ENCODE results near the gene TYW1B.
"Not testable (repeated sequence)": the region's sequence is repeated elsewhere in the genome, so short reads cannot be mapped to it uniquely, and the experiment has no call there.

TYW1B gene

DNA sequence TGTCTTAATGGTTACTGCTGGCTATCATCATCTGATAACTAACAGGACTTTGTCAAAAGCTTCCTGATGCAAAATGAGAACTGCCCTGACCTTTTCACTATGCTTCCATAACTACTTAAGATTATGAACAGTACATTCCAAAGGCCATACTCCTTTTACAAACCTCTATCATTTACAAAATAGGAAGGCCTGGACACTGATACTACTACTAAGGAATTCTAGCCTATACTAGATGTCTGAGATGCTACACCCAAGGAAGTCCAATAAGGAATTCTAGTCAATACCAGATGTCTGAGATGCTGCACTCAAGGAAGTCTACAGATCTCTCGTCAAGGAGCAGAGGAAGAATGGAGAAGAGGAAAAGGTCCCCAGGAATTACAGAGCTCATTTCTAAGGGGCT is 130.9 kb downstream of the TYW1B start:
- H3K27ac ChIP-seq (replicated peaks); DNase-seq (ENCODE audit: low read depth in 1 of 2, low spot score in 1 of 2); H3K27me3 ChIP-seq (ENCODE audit: insufficient read depth, poor library complexity, severe bottlenecking); H3K4me3 ChIP-seq (replicated peaks; ENCODE audit: insufficient read depth, low read length): not testable (repeated sequence)

DNA sequence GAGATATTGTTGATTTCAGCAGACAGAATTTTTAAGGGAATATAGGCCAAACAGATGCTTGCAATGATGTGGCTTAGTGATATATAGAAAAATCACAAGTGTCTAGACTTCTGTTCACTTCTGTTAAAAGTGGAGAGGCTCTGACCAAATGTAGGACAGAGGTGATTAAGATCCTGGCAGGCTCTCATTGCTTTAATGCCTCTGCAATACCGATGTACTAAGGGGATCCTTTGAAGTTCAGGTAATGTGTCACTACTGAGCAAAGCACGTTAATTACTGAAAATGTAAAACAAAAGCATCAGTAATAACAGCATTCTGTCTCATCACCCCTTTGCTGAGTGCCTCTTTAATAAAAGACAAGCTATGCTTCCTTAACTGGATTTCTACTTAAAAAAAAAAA is 131.4 kb downstream of the TYW1B start:
- not testable (repeated sequence) for H3K27ac ChIP-seq (replicated peaks); H3K27me3 ChIP-seq (ENCODE audit: insufficient read depth, poor library complexity, severe bottlenecking); DNase-seq (ENCODE audit: low read depth in 1 of 2, low spot score in 1 of 2); H3K4me3 ChIP-seq (replicated peaks; ENCODE audit: insufficient read depth, low read length)

DNA sequence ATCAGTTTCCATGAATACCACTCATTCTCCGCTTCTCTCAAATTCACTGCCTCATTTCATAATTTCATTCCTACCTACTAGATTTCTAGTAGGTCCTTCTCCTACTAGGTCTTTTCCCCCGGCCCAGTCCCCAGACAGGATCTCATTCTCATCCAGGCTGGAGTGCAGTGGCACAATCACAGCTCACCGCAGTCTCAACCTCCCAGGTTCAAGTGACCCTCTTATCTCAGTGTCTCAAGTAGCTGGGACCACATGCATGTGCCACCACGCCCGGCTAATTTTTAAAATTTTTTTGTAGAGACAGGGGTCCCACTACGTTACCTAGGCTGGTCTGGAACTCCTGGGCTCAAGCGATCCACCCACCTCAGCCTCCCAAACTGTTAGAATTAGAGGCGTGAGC is 132.5 kb downstream of the TYW1B start:
- not testable (repeated sequence) for H3K27me3 ChIP-seq (ENCODE audit: insufficient read depth, poor library complexity, severe bottlenecking); DNase-seq (ENCODE audit: low read depth in 1 of 2, low spot score in 1 of 2); H3K27ac ChIP-seq (replicated peaks); H3K4me3 ChIP-seq (replicated peaks; ENCODE audit: insufficient read depth, low read length)

DNA sequence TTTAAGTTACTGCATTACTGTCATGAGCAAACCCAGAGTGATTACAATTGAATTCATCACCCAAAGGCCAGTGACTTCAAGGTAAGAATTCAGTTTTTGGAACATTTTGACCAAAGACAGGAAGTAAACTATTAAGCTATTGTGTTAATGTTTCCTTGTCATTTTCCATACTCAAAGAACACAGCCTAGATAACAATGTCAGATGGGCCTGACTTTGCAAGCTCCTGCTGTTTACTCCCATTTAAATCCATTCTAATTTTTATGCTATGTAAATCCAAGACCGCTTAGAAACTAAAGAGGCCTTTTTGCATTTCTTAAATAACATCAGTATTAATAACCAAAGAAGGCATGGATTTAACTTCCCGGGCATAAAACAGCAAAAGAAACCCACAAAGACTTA is 136.6 kb downstream of the TYW1B start:
- not testable (repeated sequence) for H3K27ac ChIP-seq (replicated peaks); DNase-seq (ENCODE audit: low read depth in 1 of 2, low spot score in 1 of 2); H3K27me3 ChIP-seq (ENCODE audit: insufficient read depth, poor library complexity, severe bottlenecking); H3K4me3 ChIP-seq (replicated peaks; ENCODE audit: insufficient read depth, low read length)

DNA sequence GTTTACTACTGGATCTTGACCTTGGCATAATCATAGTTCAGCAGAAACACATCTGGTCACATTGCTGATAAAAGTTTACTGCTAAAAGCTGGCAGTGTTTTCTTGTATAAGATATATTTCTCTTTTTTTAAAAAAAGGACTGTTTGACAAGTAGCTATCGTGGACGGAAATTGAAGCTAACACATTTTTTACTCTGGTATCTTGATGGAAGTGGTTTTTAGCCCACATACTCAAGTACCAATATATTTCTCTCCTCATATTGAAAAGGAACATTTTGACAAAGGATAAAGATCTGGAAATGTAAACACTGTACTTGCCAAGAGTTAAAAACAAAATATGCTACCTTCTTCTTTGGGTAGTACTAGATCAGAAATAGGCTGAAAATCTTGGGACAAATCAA is 137.8 kb downstream of the TYW1B start:
- not testable (repeated sequence) for H3K27ac ChIP-seq (replicated peaks); H3K27me3 ChIP-seq (ENCODE audit: insufficient read depth, poor library complexity, severe bottlenecking)

DNA sequence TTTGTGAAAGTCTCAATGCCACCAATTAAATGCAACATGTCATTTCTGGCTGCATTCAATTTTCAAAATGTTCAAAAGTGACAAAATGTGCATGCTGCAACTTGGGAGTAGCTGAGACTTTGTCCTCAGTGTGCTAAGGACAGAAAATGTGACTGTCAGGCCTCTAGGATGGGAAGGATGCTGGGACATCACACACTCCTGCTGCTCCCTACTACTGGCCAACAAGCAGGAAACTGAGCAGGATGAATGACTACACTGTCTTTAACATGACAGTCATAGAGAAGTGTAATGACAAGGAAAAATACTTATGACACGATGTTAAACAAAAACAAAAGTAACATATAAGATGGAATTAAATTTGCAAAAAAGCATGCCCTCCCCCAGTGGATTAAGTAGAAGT is 138.7 kb downstream of the TYW1B start:
- H3K4me3 ChIP-seq (replicated peaks; ENCODE audit: insufficient read depth, low read length); DNase-seq (ENCODE audit: low read depth in 1 of 2, low spot score in 1 of 2); H3K27me3 ChIP-seq (ENCODE audit: insufficient read depth, poor library complexity, severe bottlenecking); H3K27ac ChIP-seq (replicated peaks): not testable (repeated sequence)

More for the DNA sequence above, 137.8 kb downstream of the TYW1B start:
- H3K4me3 ChIP-seq (replicated peaks; ENCODE audit: insufficient read depth, low read length); DNase-seq (ENCODE audit: low read depth in 1 of 2, low spot score in 1 of 2): not testable (repeated sequence)

DNA sequence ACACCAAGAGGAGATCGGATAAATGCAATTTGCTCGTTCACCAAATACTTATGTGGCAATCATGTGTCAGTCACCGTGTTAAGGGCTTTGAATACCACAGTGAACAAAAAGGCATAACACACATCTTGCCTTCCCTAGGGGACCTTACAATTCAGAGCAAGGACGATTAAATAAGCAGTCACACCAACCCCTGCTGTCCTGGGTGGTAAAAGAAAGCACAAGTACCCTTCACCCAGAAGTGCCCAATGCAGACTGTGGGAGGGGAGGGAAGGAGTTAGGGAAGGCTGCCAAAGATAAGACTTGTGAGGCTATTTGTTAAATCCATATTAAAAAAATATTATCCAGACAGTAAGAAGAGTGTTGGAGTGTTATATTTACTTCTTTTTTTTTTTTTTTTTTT is 146.8 kb downstream of the TYW1B start:
- not testable (repeated sequence) for H3K27me3 ChIP-seq (ENCODE audit: insufficient read depth, poor library complexity, severe bottlenecking); H3K4me3 ChIP-seq (replicated peaks; ENCODE audit: insufficient read depth, low read length); DNase-seq (ENCODE audit: low read depth in 1 of 2, low spot score in 1 of 2); H3K27ac ChIP-seq (replicated peaks)

DNA sequence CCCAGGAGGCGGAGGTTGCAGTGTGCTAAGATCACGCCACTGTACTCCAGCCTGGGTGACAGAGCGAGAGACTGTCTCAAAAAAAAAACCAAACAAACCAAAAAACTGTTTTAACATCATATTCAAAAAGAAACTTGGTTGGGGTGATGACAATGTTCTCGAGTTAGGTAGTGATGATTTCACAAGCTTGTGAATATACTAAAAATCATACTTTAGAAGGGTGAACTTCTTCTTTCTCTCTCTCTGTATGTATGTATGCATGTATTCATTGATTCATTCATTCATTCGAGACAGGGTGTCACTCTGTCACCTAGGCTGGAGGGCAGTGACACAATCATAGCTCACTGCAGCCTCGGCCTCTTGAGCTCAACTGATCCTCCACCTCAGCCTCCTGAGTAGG is 151.1 kb downstream of the TYW1B start:
- H3K27ac ChIP-seq (replicated peaks); DNase-seq (ENCODE audit: low read depth in 1 of 2, low spot score in 1 of 2); H3K4me3 ChIP-seq (replicated peaks; ENCODE audit: insufficient read depth, low read length); H3K27me3 ChIP-seq (ENCODE audit: insufficient read depth, poor library complexity, severe bottlenecking): not testable (repeated sequence)

DNA sequence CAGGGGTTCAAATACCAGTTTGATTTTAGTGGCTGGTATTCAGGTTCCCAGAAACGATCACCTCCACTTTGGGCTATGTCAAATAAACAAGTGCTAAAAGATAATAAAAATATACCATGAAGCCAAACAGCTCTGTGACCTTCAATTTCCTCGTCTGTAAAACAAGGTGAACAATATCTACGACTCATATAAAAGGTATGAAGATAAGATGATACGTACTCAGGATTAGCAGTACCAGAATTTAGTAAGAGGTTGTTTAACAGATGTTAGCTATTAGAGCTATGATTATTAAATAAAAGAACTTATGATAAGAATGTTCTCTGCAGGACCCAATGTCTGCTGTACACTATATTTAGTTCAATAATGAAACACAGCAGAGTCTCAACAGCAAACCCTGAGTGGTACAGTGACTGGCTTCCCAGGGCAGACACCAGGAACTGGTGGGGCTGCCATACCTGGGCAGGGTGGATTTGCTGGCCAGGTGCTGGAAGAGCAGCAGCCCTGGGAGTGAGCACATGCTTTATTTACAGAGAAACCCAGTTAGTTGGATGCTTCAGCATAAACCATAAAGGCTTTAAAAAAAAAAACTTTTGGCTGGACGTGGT is 151.8 kb downstream of the TYW1B start:
- H3K27me3 ChIP-seq (ENCODE audit: insufficient read depth, poor library complexity, severe bottlenecking); H3K27ac ChIP-seq (replicated peaks); H3K4me3 ChIP-seq (replicated peaks; ENCODE audit: insufficient read depth, low read length); DNase-seq (ENCODE audit: low read depth in 1 of 2, low spot score in 1 of 2): not testable (repeated sequence)

DNA sequence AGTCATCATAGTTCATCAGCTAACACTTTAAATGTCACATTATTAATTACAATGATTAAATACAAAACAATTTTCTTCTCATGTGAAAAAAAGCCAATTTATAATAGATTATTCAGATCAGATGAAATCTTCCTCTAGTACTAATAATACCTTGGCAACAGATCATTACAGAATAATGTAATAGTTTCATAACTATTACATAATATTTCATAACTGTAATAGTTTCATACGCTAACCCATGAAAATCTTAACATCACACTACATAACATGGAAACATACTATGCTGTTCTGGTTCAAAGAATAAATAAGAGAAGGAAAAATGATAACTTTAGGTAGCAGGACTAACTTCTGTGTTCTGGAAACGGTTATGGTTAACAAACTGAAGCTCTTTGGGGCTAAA is 152.3 kb downstream of the TYW1B start:
- DNase-seq (ENCODE audit: low read depth in 1 of 2, low spot score in 1 of 2); H3K27ac ChIP-seq (replicated peaks); H3K4me3 ChIP-seq (replicated peaks; ENCODE audit: insufficient read depth, low read length); H3K27me3 ChIP-seq (ENCODE audit: insufficient read depth, poor library complexity, severe bottlenecking): not testable (repeated sequence)

DNA sequence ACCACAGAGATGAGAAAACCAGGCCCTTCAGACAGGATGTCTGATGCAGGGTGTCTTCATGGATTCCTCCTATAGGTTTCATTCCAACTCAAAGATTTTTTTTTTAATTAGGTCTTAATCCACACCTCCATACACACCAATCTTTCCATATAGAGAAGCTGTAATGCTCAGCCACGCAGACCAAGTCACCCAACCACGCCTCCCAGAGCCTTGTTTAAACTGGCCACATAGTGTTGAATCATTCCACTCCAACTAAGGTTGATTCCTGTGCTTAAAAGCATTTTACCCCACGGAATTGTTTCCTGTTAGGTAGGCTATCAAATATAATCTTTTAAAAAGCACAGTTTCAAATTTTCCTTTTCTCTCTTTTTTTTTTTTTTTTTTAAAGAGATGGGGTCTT is 153.6 kb downstream of the TYW1B start:
- TF ChIP-seq, protein P1, sequence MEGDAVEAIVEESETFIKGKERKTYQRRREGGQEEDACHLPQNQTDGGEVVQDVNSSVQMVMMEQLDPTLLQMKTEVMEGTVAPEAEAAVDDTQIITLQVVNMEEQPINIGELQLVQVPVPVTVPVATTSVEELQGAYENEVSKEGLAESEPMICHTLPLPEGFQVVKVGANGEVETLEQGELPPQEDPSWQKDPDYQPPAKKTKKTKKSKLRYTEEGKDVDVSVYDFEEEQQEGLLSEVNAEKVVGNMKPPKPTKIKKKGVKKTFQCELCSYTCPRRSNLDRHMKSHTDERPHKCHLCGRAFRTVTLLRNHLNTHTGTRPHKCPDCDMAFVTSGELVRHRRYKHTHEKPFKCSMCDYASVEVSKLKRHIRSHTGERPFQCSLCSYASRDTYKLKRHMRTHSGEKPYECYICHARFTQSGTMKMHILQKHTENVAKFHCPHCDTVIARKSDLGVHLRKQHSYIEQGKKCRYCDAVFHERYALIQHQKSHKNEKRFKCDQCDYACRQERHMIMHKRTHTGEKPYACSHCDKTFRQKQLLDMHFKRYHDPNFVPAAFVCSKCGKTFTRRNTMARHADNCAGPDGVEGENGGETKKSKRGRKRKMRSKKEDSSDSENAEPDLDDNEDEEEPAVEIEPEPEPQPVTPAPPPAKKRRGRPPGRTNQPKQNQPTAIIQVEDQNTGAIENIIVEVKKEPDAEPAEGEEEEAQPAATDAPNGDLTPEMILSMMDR (IDR thresholded peaks at IDR 0.05; ENCODE audit: insufficient read depth, low read length): no peak
- TF ChIP-seq SPI1 (IDR thresholded peaks at IDR 0.05; ENCODE audit: borderline replicate concordance, low read depth) (no peak), GABPA (IDR thresholded peaks at IDR 0.05; ENCODE audit: low read depth) (no peak), POLR2AphosphoS5 (IDR thresholded peaks at IDR 0.05; ENCODE audit: low read depth) (no peak)
- TF ChIP-seq, protein P2, sequence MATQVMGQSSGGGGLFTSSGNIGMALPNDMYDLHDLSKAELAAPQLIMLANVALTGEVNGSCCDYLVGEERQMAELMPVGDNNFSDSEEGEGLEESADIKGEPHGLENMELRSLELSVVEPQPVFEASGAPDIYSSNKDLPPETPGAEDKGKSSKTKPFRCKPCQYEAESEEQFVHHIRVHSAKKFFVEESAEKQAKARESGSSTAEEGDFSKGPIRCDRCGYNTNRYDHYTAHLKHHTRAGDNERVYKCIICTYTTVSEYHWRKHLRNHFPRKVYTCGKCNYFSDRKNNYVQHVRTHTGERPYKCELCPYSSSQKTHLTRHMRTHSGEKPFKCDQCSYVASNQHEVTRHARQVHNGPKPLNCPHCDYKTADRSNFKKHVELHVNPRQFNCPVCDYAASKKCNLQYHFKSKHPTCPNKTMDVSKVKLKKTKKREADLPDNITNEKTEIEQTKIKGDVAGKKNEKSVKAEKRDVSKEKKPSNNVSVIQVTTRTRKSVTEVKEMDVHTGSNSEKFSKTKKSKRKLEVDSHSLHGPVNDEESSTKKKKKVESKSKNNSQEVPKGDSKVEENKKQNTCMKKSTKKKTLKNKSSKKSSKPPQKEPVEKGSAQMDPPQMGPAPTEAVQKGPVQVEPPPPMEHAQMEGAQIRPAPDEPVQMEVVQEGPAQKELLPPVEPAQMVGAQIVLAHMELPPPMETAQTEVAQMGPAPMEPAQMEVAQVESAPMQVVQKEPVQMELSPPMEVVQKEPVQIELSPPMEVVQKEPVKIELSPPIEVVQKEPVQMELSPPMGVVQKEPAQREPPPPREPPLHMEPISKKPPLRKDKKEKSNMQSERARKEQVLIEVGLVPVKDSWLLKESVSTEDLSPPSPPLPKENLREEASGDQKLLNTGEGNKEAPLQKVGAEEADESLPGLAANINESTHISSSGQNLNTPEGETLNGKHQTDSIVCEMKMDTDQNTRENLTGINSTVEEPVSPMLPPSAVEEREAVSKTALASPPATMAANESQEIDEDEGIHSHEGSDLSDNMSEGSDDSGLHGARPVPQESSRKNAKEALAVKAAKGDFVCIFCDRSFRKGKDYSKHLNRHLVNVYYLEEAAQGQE (IDR thresholded peaks at IDR 0.05; ENCODE audit: insufficient replicate concordance, low read depth): no peak
- DNase-seq (ENCODE audit: low read depth in 1 of 2, low spot score in 1 of 2): no peak
- no peak overlapping the region for H3K4me3 ChIP-seq (replicated peaks; ENCODE audit: insufficient read depth, low read length)
- H3K27ac ChIP-seq (replicated peaks): no peak overlapping the region
- H3K27me3 ChIP-seq (ENCODE audit: insufficient read depth, poor library complexity, severe bottlenecking): no peaks in the 10 kb centered on the region

DNA sequence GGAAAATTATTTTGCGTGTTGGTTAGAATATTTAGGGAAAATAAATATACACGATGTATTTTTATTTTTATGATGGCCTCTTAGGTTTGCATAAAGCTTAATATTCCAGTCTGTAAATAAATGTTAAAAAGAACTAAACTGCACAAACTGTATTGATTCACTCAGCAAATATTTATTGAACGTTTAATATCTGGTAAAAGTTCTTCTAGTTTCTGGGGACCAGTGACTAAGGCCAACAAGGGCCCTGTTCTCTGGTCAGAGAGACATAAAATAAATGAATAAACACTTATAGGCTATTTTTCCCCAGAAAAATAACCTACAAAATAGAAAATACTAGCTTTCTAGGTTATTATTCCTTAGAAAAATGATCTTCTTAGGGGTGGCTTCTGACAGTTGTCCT is 157.2 kb downstream of the TYW1B start:
- H3K27ac ChIP-seq (replicated peaks); DNase-seq (ENCODE audit: low read depth in 1 of 2, low spot score in 1 of 2); H3K4me3 ChIP-seq (replicated peaks; ENCODE audit: insufficient read depth, low read length); H3K27me3 ChIP-seq (ENCODE audit: insufficient read depth, poor library complexity, severe bottlenecking): not testable (repeated sequence)

Measured in HL-60 (cell line).